ENCODE measurements around the gene RAB9A. TPM values are rescaled to one million over a fixed set of nuclear protein-coding genes. Genes with fewer than 3 reads are reported as not detected.
"Not testable (repeated sequence)": the region's sequence is repeated elsewhere in the genome, so short reads cannot be mapped to it uniquely, and the experiment has no call there.

The RAB9A gene
- total RNA-seq, 1 experiment from 2014 or later = 25.8 TPM

DNA sequence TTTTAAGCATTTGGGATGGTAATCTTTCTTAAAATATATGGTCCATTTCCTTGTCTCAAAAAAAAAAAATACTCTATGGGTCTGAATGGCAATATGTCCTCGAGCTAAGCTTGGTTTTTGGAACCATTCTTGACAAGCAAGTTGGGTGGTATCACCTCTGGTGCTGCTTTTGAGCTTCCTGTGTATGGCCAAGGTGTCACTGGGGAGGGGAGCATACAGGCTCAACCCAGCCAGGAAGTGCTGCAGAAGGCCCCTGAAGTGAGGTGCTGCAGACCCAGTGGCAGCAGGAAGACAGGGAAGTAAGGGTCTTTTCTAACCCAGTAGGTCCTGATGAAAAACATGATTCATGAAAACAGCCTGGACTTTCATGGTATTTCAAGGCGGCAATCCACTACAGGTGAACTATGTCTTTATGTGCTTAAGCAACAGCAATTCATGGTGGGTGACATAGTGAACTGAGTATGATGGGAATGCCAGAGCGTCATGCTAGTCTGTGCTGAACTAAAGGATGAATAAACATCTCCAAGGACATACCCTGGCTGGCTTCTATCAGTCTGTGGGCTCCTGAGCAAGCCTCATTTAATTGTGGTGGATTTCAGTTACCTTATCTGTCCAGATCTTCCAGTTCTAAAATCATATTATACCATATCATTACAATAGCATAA is 30.4 kb downstream of the RAB9A start:
- no TSS peak for BruUV-seq (replicated peaks)
- H3K36me3 ChIP-seq (ENCODE audit: insufficient read depth, low read length, poor library complexity, severe bottlenecking) = peaks cover 17% of the 10 kb centered on the region
- no peak overlapping the region for H3K4me3 ChIP-seq (ENCODE audit: low read depth, low read length, poor library complexity, severe bottlenecking)
- TF ChIP-seq, protein P1, sequence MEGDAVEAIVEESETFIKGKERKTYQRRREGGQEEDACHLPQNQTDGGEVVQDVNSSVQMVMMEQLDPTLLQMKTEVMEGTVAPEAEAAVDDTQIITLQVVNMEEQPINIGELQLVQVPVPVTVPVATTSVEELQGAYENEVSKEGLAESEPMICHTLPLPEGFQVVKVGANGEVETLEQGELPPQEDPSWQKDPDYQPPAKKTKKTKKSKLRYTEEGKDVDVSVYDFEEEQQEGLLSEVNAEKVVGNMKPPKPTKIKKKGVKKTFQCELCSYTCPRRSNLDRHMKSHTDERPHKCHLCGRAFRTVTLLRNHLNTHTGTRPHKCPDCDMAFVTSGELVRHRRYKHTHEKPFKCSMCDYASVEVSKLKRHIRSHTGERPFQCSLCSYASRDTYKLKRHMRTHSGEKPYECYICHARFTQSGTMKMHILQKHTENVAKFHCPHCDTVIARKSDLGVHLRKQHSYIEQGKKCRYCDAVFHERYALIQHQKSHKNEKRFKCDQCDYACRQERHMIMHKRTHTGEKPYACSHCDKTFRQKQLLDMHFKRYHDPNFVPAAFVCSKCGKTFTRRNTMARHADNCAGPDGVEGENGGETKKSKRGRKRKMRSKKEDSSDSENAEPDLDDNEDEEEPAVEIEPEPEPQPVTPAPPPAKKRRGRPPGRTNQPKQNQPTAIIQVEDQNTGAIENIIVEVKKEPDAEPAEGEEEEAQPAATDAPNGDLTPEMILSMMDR (conservative IDR thresholded peaks at IDR 0.05; ENCODE audit: low read depth, low read length) = no peak
- no peaks in the 10 kb centered on the region for H3K4me1 ChIP-seq (ENCODE audit: insufficient read depth, low read length, poor library complexity, severe bottlenecking)
- ChIA-PET POLR2A (ENCODE audit: low non-redundant PET) (no interaction called here), CTCF (no interaction called here)
- no peaks in the 10 kb centered on the region for H3K27me3 ChIP-seq (replicated peaks; ENCODE audit: insufficient read depth, low read depth, low read length, poor library complexity)
- intact Hi-C loops (cut with micrococcal nuclease; ENCODE audit: unreplicated experiment) = no loop called here
- no peak for DNase-seq (ENCODE audit: low spot score)
- no peaks in the 10 kb centered on the region for H3K9me3 ChIP-seq (ENCODE audit: low read depth, low read length, poor library complexity, severe bottlenecking)
- no peak overlapping the region for H3K27ac ChIP-seq (ENCODE audit: low read depth, low read length, poor library complexity, severe bottlenecking)

DNA sequence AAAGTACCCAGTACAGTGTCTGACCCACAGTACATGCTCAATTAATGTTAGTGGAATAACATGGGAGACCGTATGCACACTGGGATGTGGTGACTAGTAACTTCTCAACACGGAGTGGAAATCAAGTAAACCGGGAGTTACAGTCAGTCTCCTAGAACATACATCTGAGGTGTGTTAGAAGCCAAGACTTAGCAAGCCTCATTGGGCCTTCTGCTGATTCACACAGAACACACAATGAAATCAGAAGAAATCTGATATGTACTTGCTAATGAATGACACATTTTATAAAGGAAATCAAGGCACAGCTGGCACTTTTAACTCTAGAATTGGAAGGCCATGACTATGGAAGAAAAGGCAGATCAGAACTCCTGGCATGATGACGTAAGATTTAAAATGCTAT is 32.4 kb downstream of the RAB9A start:
- H3K36me3 ChIP-seq (ENCODE audit: insufficient read depth, low read length, poor library complexity, severe bottlenecking) = peaks cover 8% of the 10 kb centered on the region
- ChIA-PET POLR2A (ENCODE audit: low non-redundant PET) (no interaction called here), CTCF (no interaction called here)
- no peaks in the 10 kb centered on the region for H3K27me3 ChIP-seq (replicated peaks; ENCODE audit: insufficient read depth, low read depth, low read length, poor library complexity)
- no peaks in the 10 kb centered on the region for H3K9me3 ChIP-seq (ENCODE audit: low read depth, low read length, poor library complexity, severe bottlenecking)
- no TSS peak for BruUV-seq (replicated peaks)
- DNase-seq (ENCODE audit: low spot score) = no peak
- no peak overlapping the region for H3K27ac ChIP-seq (ENCODE audit: low read depth, low read length, poor library complexity, severe bottlenecking)
- H3K4me1 ChIP-seq (ENCODE audit: insufficient read depth, low read length, poor library complexity, severe bottlenecking) = no peaks in the 10 kb centered on the region
- no peak overlapping the region for H3K4me3 ChIP-seq (ENCODE audit: low read depth, low read length, poor library complexity, severe bottlenecking)
- TF ChIP-seq, protein P1 (conservative IDR thresholded peaks at IDR 0.05; ENCODE audit: low read depth, low read length) = no peak
- TF ChIP-seq EZH2 (IDR thresholded peaks at IDR 0.05; ENCODE audit: borderline replicate concordance, low read depth, low read length, poor library complexity, severe bottlenecking) = no peak
- intact Hi-C loops (cut with micrococcal nuclease; ENCODE audit: unreplicated experiment) = no loop called here

DNA sequence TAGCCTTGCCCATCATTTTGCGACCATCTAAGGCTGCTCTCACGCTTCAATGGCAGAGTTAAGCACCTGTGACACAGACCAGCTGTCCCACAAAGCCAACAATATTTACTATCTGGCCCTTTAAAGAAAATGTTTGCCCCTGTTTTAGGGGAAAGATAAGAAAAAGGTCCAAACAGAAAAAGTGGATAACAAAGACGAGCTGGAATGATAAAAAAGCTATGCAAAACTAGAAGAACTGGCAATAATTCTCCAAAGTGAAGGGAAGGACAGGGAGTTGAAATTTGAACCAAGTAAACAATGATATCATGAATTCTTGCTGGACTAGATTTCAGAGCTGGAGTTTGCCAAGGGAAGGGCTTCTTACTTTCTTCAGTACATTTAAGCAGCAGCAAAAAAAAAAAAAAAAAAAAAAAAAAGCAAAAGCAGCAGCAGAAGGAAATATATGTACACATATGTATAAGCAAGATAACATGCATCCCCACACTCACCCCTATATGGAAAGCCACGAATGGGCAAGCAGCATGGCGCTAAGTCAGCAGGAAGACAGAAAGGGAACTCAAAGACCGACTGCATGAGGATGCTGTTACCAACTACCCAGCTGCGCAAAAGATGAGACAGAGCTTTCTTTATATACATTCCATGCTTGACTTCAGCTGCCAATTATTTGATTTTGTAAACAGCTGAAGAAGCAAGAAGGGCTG is 33.0 kb downstream of the RAB9A start:
- TF ChIP-seq, protein P1 (conservative IDR thresholded peaks at IDR 0.05; ENCODE audit: low read depth, low read length) = no peak
- no peak for TF ChIP-seq EZH2 (IDR thresholded peaks at IDR 0.05; ENCODE audit: borderline replicate concordance, low read depth, low read length, poor library complexity, severe bottlenecking)

DNA sequence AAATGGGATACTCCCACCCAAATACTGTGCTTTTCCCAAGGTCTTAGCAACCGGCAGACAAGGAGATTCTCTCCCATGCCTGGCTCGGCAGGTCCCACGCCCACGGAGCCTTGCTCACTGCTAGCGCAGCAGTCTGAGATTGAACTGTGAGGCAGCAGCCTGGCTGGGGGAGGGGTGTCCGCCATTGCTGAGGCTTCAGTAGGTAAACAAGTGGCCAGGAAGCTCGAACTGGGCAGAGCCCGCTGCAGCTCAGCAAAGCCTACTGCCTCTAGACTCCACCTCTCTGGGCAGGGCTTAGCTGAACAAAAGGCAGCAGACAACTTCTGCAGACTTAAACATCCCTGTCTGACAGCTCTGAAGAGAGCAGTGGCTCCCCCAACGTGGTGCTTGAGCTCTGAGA is 36.0 kb downstream of the RAB9A start:
- POLR2A ChIA-PET (ENCODE audit: low non-redundant PET); H3K36me3 ChIP-seq (ENCODE audit: insufficient read depth, low read length, poor library complexity, severe bottlenecking); DNase-seq (ENCODE audit: low spot score); H3K27ac ChIP-seq (ENCODE audit: low read depth, low read length, poor library complexity, severe bottlenecking); H3K9me3 ChIP-seq (ENCODE audit: low read depth, low read length, poor library complexity, severe bottlenecking); H3K4me1 ChIP-seq (ENCODE audit: insufficient read depth, low read length, poor library complexity, severe bottlenecking); intact Hi-C loops (cut with micrococcal nuclease; ENCODE audit: unreplicated experiment); CTCF ChIA-PET; BruUV-seq (replicated peaks); H3K27me3 ChIP-seq (replicated peaks; ENCODE audit: insufficient read depth, low read depth, low read length, poor library complexity); H3K4me3 ChIP-seq (ENCODE audit: low read depth, low read length, poor library complexity, severe bottlenecking): not testable (repeated sequence)

More for the DNA sequence above, 33.0 kb downstream of the RAB9A start:
- Histone ChIP-seq H3K9me3 (ENCODE audit: low read depth, low read length, poor library complexity, severe bottlenecking) (no peaks in the 10 kb centered on the region), H3K36me3 (ENCODE audit: insufficient read depth, low read length, poor library complexity, severe bottlenecking) (peaks cover 8% of the 10 kb centered on the region), H3K4me1 (ENCODE audit: insufficient read depth, low read length, poor library complexity, severe bottlenecking) (no peaks in the 10 kb centered on the region), H3K27ac (ENCODE audit: low read depth, low read length, poor library complexity, severe bottlenecking) (no peak overlapping the region), H3K27me3 (replicated peaks; ENCODE audit: insufficient read depth, low read depth, low read length, poor library complexity) (no peaks in the 10 kb centered on the region), H3K4me3 (ENCODE audit: low read depth, low read length, poor library complexity, severe bottlenecking) (no peak overlapping the region)
- POLR2A ChIA-PET (ENCODE audit: low non-redundant PET) = no interaction called here
- CTCF ChIA-PET = no interaction called here
- DNase-seq (ENCODE audit: low spot score) = no peak
- intact Hi-C loops (cut with micrococcal nuclease; ENCODE audit: unreplicated experiment) = no loop called here
- no TSS peak for BruUV-seq (replicated peaks)

DNA sequence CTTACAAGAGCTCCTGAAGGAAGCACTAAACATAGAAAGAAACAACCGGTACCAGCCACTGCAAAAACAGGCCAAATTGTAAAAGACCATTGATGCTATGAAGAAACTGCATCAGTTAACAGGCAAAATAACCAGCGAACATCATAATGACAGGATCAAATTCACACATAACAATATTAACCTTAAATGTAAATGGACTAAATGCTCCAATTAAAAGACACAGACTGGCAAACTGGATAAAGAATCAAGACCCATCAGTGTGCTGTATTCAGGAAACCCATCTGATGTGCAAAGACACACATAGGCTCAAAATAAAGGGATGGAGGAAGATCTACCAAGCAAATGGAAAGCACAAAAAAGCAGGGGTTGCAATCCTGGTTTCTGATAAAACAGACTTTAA is 37.7 kb downstream of the RAB9A start:
- H3K4me1 ChIP-seq (ENCODE audit: insufficient read depth, low read length, poor library complexity, severe bottlenecking); BruUV-seq (replicated peaks); H3K36me3 ChIP-seq (ENCODE audit: insufficient read depth, low read length, poor library complexity, severe bottlenecking); CTCF ChIA-PET; POLR2A ChIA-PET (ENCODE audit: low non-redundant PET); H3K4me3 ChIP-seq (ENCODE audit: low read depth, low read length, poor library complexity, severe bottlenecking); H3K27ac ChIP-seq (ENCODE audit: low read depth, low read length, poor library complexity, severe bottlenecking); H3K9me3 ChIP-seq (ENCODE audit: low read depth, low read length, poor library complexity, severe bottlenecking); intact Hi-C loops (cut with micrococcal nuclease; ENCODE audit: unreplicated experiment); H3K27me3 ChIP-seq (replicated peaks; ENCODE audit: insufficient read depth, low read depth, low read length, poor library complexity); DNase-seq (ENCODE audit: low spot score): not testable (repeated sequence)
